NCI-H2081 treated with DMSO at 0.1 percent for 48 hours (cell line): Measurements from ENCODE around the gene JPH3.

Source experiments
- DNase-seq: peaks from one replicate; lab custom pipeline; 2025; lab: John Stamatoyannopoulos, UW

The JPH3 gene

GRCh38 chr16:87741700-87742415 is 139.6 kb downstream of the JPH3 start:
- DNase-seq: no peak

GRCh38 chr16:87742781-87743490 is 140.6 kb downstream of the JPH3 start:
- no peak for DNase-seq

- DNase-seq: no peak
Measured at GRCh38 chr16:87744750-87745514, 142.6 kb downstream of the JPH3 start.

- DNase-seq: no peak
Measured at GRCh38 chr16:87746178-87746577, 143.9 kb downstream of the JPH3 start.
